K562 (cell line): Measurements from ENCODE around the gene CLDN20. TPM values are rescaled to one million over a fixed set of nuclear protein-coding genes. Genes with fewer than 3 reads are reported as not detected.

ENCODE experiments used
- ATAC-seq: fragments of 200-7000 bp; cut with Tn5 transposase; 3 replicates; pipeline ENCODE4 v1.9.1; 2020; ENCODE audit warnings: moderate library complexity
- BruUV-seq: library from RNA; stranded (reverse); fragments of 400-500 nt; replicated peaks from 2 replicates; lab custom pipeline; 2021; lab: Mats Ljungman, UMichigan
- CTCF ChIA-PET: fragments of 300-600 bp; formaldehyde crosslinking; extraction: SDS; loops from one replicate; lab custom pipeline; 2021; ENCODE audit warnings: low intra/inter-chr PET ratio; lab: Yijun Ruan, JAX
- POLR2A ChIA-PET: fragments of 300-600, 350-650 bp; sonication (Branson Sonifier 250); formaldehyde crosslinking; extraction: SDS; loops from one replicate; lab custom pipeline; 2021; ENCODE audit warnings: antibody characterized with exemption, inconsistent platforms; lab: Yijun Ruan, JAX
- DNase-seq, 4 experiments: peaks; one replicate each; pipeline versions ENCODE4 v3.0.0 to v3.0.0-alpha.2; 2011 to 2018; ENCODE audit warnings: low spot score in 3 of 4, mixed read lengths in 3 of 4; ENCODE audit errors: extremely low read depth in 1 of 4
- FAIRE-seq: peaks from 2 replicates; lab custom pipeline; 2011; peaks lifted over from hg19 to GRCh38; lab: Jason Lieb, UNC
- H2AFZ ChIP-seq: 2 replicates; pipeline ENCODE4 v1.6.0; 2011; ENCODE audit warnings: low read depth, low read length, control low read depth, inconsistent platforms
- H3K27ac ChIP-seq: fragments of 200-600 bp; 3 replicates; pipeline ENCODE4 v1.8.0; 2011; ENCODE audit warnings: low read depth, mild to moderate bottlenecking, control low read depth, inconsistent platforms, low read length, moderate library complexity, mixed read lengths; ENCODE audit errors: extremely low read depth
- H3K27me3 ChIP-seq, 2 experiments: fragments of 300-600 bp in 1 of 2; 2 replicates in 1 of 2; 3 replicates in 1 of 2; pipeline versions ENCODE4 v1.6.0 to v1.8.0; 2011; ENCODE audit warnings: inconsistent platforms in 2 of 2, low read length in 2 of 2, mild to moderate bottlenecking in 1 of 2, mixed read lengths in 1 of 2, moderate library complexity in 1 of 2; ENCODE audit not compliant: control insufficient read depth in 2 of 2, insufficient read depth in 2 of 2
- H3K36me3 ChIP-seq: fragments of 300-600 bp; 3 replicates; pipeline ENCODE4 v1.8.0; 2011; ENCODE audit warnings: mild to moderate bottlenecking, low read length, inconsistent platforms; ENCODE audit not compliant: control insufficient read depth, insufficient read depth
- H3K4me1 ChIP-seq, 2 experiments: fragments of 200-600 bp in 1 of 2; replicated peaks in 1 of 2; 2 replicates in 1 of 2; 3 replicates in 1 of 2; pipeline versions ENCODE4 v1.5.1 to v1.8.0; 2011; ENCODE audit warnings: inconsistent platforms in 2 of 2, low read length in 2 of 2, mild to moderate bottlenecking in 1 of 2, mixed read lengths in 1 of 2, moderate library complexity in 1 of 2; ENCODE audit not compliant: control insufficient read depth in 2 of 2, insufficient read depth in 2 of 2
- H3K4me2 ChIP-seq: 2 replicates; pipeline ENCODE4 v1.6.1; 2011; ENCODE audit warnings: low read length, control low read depth, inconsistent platforms, mixed read lengths; ENCODE audit not compliant: insufficient read depth
- H3K4me3 ChIP-seq: fragments of 200-600 bp; sonication (generic), shearing (Covaris generic); 2 replicates; pipeline ENCODE4 v1.5.1; 2016; ENCODE audit warnings: control low read depth, inconsistent platforms
- H3K79me2 ChIP-seq: fragments of 200-600 bp; 3 replicates; pipeline ENCODE4 v1.8.0; 2011; ENCODE audit warnings: low read length, inconsistent platforms; ENCODE audit not compliant: control insufficient read depth, insufficient read depth
- H3K9ac ChIP-seq, 2 experiments: 2 replicates each; pipeline versions ENCODE4 v1.6.0 to v1.6.1; 2011; ENCODE audit warnings: low read depth in 2 of 2, low read length in 2 of 2, control low read depth in 1 of 2, inconsistent platforms in 1 of 2, mild to moderate bottlenecking in 1 of 2, mixed read lengths in 1 of 2; ENCODE audit not compliant: insufficient read depth in 1 of 2
- H3K9me1 ChIP-seq: one replicate; pipeline ENCODE4 v1.6.0; 2011; ENCODE audit warnings: inconsistent platforms, mild to moderate bottlenecking, low read length, moderate library complexity; ENCODE audit not compliant: control insufficient read depth, insufficient read depth
- H3K9me3 ChIP-seq: replicated peaks from 2 replicates; pipeline ENCODE4 v1.5.1; 2011; ENCODE audit warnings: low read depth, low read length, inconsistent platforms; ENCODE audit not compliant: control insufficient read depth, insufficient read depth
- H4K20me1 ChIP-seq: replicated peaks from 2 replicates; pipeline ENCODE4 v1.6.1; 2011; ENCODE audit warnings: low read length, inconsistent platforms, mixed read lengths; ENCODE audit not compliant: control insufficient read depth, insufficient read depth
- ARHGAP35 ChIP-seq: fragments of 450-650 bp; IDR thresholded peaks from 2 replicates; pipeline ENCODE4 v1.6.1; 2018; ENCODE audit not compliant: partially characterized antibody
- ARID4B ChIP-seq: sonication (generic); formaldehyde crosslinking; IDR thresholded peaks from 2 replicates; pipeline ENCODE4 v1.8.0; 2022; ENCODE audit warnings: mild to moderate bottlenecking, missing genetic modification reagents
- GABPB1 ChIP-seq: sonication (generic); formaldehyde crosslinking; IDR thresholded peaks from 2 replicates; pipeline ENCODE4 v1.8.0; 2022; ENCODE audit warnings: mild to moderate bottlenecking, missing genetic modification reagents
- KAT7 ChIP-seq: sonication (generic); formaldehyde crosslinking; IDR thresholded peaks from 2 replicates; pipeline ENCODE4 v1.8.0; 2022; ENCODE audit warnings: missing genetic modification reagents, mild to moderate bottlenecking, borderline replicate concordance
- POLR2H ChIP-seq: IDR thresholded peaks from 2 replicates; pipeline ENCODE4 v1.6.1; 2016; ENCODE audit warnings: missing genetic modification characterization, low read depth, mild to moderate bottlenecking, control low read depth, missing compliant biosample characterization, moderate library complexity
- PTTG1 ChIP-seq: fragments of 450-650 bp; IDR thresholded peaks from 2 replicates; pipeline ENCODE4 v1.6.1; 2016; ENCODE audit warnings: low read depth, mild to moderate bottlenecking, missing genetic modification characterization, missing compliant biosample characterization
- WGBS: fragments of 100-300 bp; shearing (Covaris generic); methylation state at CpG from one replicate; pipeline ENCODE4 v1.1.6; 2016; ENCODE audit warnings: low coverage, mixed read lengths; ENCODE audit not compliant: insufficient coverage; ENCODE audit errors: missing lambda C conversion rate; 5-methylcytosine and 5-hydroxymethylcytosine counted together
- in situ Hi-C: fragments of 300-500 bp; cut with MboI; formaldehyde crosslinking; loops from 4 replicates; pipeline ENCODE4 v1.15.0; 2018; ENCODE audit warnings: inconsistent platforms, mixed read lengths
- intact Hi-C: fragments of 100-400 bp; cut with micrococcal nuclease; formaldehyde crosslinking; loops from 2 replicates; pipeline ENCODE4 v1.14.2; 2022
- polyA plus RNA-seq, 8 experiments: library from polyadenylated mRNA; depleted of rRNA in 4 of 8; stranded (reverse) in 5 of 8; unstranded in 3 of 8; fragments of >200 nt; fragmentation: Nextera tagmentation in 2 of 8; fragmentation: Illumina TruSeq in 1 of 8; extraction: Ambion mirVana in 2 of 8; extraction: Trizol in 1 of 8; gene quantifications; 2 replicates each; pipeline versions ENCODE4 v1.2.1 to v1.2.3, GENCODE V29; 2011 to 2014; ENCODE audit warnings: inconsistent platforms in 1 of 8, missing spikeins in 1 of 8
- total RNA-seq, 7 experiments: library from RNA; depleted of rRNA in 6 of 7; stranded (reverse); fragments of >200 nt in 6 of 7; fragmentation: Illumina TruSeq in 2 of 7; extraction: Trizol in 2 of 7; gene quantifications; 2 replicates each; pipeline versions ENCODE4 v1.2.1 to v1.2.3, GENCODE V29; 2011 to 2021; ENCODE audit warnings: low replicate concordance in 1 of 7

Gene CLDN20
- total and polyA plus RNA-seq, 9 of the 15 experiments (the other 6 are each of a cell fraction or from before 2014, with no cell fraction given) = not detected

GRCh38 chr6:155245831-155246230 is 18.0 kb upstream of the CLDN20 start:
- in situ Hi-C loops = no loop called here
- CTCF ChIA-PET = no interaction called here
- TF ChIP-seq POLR2H (tag) = no peak
- no peak for TF ChIP-seq ARHGAP35
- TF ChIP-seq KAT7 (CRISPR knock-in tag) = no peak
- TF ChIP-seq PTTG1 (tag) = no peak
- TF ChIP-seq GABPB1 = no peak
- TF ChIP-seq ARID4B (CRISPR knock-in tag) = no peak
- POLR2A ChIA-PET = no interaction called here
- H4K20me1 ChIP-seq = no peaks in the 10 kb centered on the region
- H2AFZ ChIP-seq = no peak overlapping the region
- H3K36me3 ChIP-seq = peaks cover 15% of the 10 kb centered on the region; the same call in 2 of the 3 replicates
- BruUV-seq = no TSS peak
- intact Hi-C loops = loop anchor here (5.0 kb wide), 2 partner anchors 59 to 319 kb away; no protein-coding TSS in a partner anchor
- DNase-seq (no peak), ATAC-seq (no peak), FAIRE-seq (no peak)
- no peaks in the 10 kb centered on the region for H3K79me2 ChIP-seq
- H3K27me3 ChIP-seq = peaks cover 2 to 13% of the 10 kb centered on the region in 2 experiments; a peak in 2 of 5 replicates
- H3K9me1 ChIP-seq = no peaks in the 10 kb centered on the region
- no peak overlapping the region for H3K4me3 ChIP-seq
- H3K27ac ChIP-seq = no peak overlapping the region
- WGBS = 75% methylated on average over 3 of the region's 3 CpGs
- H3K9ac ChIP-seq = no peak overlapping the region
- no peaks in the 10 kb centered on the region for H3K4me1 ChIP-seq
- no peaks in the 10 kb centered on the region for H3K9me3 ChIP-seq
- H3K4me2 ChIP-seq = no peak overlapping the region
